Hematopoietic multipotent progenitor cell treated with erythropoietin and hydrocortisone succinate and interleukin-3 and kit ligand, for 8 days (in vitro differentiated cells): ENCODE results near the gene MLLT6.
A peak's percentile ranks its signal among the peaks of the same experiment; 100 is the strongest.

Experiments used
- DNase-seq: peaks from one replicate; pipeline ENCODE4 v3.0.0-alpha.2; 2015

Gene MLLT6

GRCh38 chr17:38729886-38730525, 24.9 kb downstream of the MLLT6 start, which contains the start of gene CISD3:
TSS of gene CISD3 (plus strand) at chr17:38730341. CDS start at chr17:38730359, 18 bp downstream.
- peak; percentile 85 for DNase-seq

GRCh38 chr17:38730526-38731379, 25.7 kb downstream of the MLLT6 start:
- peak; percentile 64 for DNase-seq

DNA sequence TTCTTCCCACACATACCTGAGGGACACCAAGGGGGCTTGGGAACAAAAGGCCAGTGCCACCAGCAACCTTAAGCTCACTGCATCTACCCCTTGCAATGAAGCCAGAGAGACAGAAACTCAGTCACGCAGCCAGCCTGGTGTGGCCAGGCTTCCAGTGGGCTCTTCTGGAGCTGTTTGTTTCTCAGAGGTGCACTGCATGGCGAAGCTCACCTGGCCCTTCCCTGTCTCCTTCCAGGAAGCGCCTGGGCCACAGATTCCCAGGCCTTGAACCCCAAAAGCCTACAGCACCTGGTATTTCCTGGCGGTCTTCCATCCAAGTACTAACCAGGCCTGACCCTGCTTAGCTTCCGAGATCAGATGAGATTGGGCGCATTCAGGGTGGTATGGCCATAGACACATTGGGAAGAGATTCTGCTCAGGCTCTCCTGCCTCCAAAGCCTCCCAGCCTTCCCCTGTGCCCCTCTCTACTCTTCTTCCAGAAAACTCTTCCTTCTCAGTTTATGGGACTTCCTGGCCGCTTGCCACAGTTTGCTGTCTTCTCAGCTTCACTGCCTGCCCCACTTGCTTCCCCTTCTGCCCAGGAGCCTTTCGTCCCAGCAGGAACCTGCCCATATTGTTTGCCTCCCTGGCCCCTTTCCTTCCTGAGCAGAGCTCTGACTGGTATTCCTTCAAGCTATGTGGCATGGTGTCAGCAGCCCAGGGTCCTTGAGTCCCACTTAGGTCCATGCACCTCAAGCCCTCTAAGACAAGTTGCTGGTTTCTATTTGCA, 26.6 kb downstream of the MLLT6 start:
- DNase-seq, result no peak

GRCh38 chr17:38732376-38733281, 27.6 kb downstream of the MLLT6 start:
- DNase-seq, result no peak

DNA sequence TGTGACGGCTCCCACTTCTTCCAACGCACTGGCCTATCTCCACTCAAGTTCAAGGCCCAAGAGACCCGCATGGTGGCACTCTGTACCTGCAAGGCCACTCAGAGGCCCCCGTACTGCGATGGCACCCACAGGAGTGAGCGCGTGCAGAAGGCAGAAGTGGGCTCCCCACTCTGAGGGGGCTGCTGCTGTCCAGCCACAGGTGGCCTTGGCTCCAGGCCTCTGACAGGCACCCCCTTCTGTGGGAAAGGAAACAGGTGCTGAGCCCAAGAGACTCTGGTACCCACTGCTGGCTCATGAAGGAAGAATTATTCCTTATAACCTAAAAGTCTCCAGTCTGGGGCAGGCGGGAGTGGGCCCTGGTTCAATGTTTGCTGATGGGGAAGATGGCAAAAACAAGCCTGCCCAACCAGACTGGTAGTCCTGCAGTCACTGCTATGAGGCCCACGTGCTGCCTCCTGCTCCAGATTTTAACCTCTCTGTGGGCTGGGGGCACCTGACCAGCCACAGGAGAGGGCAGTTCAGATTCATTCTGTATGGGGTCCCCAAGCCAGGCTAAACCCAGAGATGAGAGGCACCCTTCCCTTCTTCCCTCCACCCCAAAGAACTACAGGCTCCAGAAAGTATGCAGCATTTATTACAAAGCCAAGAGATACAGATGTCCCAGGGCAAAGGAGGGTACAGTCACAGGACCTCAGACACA, 28.4 kb downstream of the MLLT6 start:
- no peak for DNase-seq

DNA sequence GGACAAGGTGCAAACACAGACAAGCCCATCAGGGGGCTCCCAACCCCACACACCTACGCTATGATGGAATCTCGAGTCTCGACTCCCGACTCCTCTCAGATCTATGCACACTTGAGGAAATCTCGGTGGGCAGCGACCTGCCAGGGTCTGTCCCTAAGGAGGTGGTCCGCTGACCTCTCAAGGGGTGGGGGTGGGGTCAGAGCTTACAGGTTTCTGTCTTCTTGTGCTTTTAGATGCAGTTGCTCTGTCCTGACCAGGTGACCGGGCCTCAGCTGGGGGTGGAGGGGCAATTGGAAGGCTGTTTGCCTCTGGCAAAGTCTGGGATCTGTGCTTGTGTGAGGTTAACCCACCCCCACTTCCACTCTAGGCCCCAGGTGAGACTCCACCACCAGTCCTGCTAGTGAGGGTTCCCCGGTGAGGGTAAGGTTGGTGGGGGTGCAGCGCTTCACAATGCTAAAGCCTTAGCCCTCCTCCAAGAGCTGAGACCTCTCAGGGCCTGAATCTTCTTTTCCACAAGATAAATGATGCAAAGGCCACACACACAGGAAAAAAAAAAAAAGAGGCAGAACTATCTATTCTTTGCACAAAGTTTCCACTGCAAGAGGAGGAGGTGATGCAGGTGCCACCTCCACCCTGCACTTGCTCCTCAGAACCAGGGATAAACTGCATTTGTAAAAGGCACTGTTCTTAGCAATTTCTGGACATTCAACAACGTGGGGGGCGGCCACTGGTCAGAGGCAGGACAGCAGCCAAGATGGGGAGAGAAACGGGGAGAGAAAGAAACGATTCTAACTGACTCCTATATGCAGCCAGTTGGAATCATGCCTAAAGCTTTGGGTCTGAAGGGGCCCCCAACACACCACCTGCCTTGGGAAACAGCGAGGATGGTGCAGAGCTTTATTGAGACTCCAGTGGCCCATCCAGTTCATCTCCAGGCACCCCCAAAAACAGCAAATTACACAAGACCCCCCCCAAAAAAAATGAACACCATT, 29.2 kb downstream of the MLLT6 start:
- DNase-seq, result no peak

GRCh38 chr17:38735161-38735997, 30.3 kb downstream of the MLLT6 start:
- DNase-seq, result peak; percentile 52

GRCh38 chr17:38738007-38738662, 33.1 kb downstream of the MLLT6 start:
- DNase-seq, result no peak

- DNase-seq, result no peak
Measured at GRCh38 chr17:38738686-38739085, 33.6 kb downstream of the MLLT6 start.

GRCh38 chr17:38739305-38739704, 34.2 kb downstream of the MLLT6 start:
- DNase-seq, result no peak

DNA sequence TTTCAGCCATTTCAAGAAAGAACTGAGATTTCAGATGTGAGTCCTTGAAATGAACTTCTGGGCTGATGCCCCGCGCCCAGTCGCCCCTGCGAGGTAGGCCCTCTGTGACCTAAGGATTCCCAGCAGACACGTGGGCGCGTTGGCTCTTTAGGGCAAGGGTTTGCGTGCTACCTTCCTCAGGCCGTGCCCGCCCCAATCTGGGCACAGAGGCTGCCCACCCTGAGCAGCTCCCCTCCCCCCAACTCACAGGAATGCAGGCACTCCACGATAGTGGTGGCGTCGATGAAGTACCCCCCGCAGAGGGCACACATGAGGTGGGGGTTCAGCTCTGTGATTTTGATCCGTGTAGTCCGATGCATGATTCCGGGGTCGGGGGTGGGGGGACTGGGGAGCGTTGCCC, 35.0 kb downstream of the MLLT6 start:
- DNase-seq, result no peak

DNA sequence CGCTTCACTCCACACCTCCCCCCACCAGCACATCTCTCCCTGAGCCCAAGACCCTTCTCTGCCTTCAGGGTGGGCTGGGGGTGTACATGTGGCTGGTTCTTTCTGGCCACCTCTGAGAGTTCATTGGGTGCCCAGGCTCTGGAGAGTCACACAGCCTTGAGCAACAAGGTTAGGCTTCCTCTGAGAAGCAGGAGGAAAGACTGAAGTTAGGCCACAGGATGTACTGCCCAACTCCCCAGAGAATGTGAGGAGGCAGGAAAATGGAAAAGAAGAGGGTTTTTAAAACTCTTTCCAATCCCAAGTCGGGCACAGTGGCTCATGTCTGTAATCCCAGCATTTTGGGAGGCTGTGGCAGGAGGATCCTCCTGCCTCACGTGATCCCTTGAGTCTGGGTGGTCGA, 35.7 kb downstream of the MLLT6 start:
- no peak for DNase-seq

DNA sequence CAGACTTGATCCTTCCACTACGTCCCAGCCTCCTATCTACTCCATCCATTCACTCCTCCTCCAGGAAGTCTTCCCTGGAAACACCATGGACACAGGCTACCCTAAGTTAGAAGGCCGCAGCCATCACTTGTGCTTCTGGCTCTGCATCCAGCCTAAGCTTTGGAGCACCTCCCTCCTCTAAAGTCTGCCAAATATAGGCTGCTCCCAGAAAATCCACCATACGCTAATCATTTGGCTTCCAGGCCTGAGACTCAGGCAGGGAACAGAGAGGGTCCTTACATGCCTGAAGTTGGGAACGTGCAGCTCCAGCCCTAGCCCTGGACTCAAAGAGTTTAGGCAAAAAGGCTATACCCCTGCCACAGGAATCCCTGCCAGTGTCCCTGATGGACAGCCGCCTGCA, 36.4 kb downstream of the MLLT6 start:
- no peak for DNase-seq

DNA sequence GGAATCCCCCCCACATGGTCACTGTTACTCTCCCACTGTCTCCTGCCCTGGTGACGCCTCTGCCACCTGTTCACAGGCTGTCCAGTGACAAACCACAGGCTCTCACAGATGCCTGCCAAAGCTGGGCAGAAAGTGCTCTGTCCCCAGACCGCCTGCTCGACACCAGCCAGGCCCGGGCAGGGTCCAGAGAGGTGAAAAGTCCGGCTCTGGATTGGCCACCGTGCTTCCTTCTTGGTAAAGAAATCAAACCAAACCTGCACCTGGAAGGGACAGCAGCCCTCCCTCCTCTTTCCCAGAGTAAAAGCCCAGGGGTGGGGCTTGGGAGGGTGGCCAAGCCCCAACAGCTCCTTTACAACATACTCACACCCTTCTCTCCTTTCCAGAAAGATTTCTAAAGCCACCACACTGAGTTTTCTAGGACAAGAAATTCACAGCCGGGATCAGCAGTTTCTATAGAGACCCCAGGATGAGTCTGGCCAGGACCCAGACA, 36.9 kb downstream of the MLLT6 start:
- DNase-seq, result no peak

DNA sequence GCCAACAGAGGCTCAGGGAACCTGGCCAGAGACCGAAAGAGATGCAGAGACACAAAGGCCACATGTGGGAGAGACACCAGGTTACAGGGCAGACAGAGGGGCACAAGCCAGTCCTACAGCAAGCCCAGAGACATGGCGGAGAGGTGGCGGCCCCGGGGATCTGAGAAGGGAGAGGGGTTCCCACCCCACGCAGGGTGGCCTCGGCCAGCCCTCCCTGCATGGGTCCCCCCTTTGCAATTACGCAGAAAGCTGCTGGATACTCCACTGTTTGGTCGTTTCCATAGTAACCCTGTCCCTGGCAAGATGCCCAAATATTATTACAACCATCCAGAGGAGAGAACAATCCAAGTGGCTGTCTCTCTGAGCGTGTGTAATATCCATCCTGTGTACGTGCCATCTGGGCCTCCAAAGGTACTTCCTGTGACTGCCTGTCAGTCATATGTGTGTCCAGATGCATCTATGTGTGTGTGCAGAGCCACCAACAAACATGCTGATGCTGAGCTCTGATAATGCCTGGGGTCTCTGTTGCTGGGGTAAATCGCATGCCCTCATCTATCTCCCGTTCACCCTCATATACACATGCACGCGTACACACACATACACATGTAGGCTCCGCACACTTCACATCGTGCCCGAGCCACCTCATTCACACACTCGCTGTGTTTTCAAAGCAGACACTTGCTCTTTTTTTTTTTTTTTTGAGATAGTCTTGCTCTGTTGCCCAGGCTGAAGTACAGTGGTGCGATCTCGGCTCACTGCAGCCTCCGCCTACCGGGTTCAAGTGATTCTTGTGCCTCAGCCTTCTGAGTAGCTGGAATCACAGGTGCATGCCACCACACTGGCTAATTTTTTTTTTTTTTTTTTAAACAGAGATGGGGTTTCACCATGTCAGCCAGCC, 37.6 kb downstream of the MLLT6 start:
- no peak for DNase-seq

- no peak for DNase-seq
Measured at GRCh38 chr17:38743556-38744171, 38.6 kb downstream of the MLLT6 start.

DNA sequence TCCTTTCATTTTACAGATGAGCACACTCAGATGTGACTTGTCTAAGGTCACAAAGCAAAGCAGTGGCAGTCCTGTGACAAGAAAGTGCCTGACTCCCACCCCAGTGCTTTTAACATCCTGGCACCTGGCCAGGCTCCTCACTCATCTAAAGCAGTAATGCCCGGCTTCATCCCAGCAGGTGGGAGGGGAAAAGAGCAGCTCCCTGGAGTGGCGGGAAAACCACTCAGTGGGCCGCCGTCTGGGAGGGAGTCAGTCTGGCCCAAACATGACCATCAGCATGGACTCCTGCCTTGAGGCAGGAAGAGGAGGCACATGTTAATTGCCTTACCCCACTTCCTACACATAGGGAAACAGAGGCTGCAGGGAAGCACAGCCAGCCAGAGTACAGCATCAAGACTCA, 40.5 kb downstream of the MLLT6 start:
- no peak for DNase-seq
